Measurements from ENCODE around the gene CDCP1.

Gene CDCP1

GRCh38 chr3:45124352-45124751 is 21.8 kb downstream of the CDCP1 start:
- no peak for DNase-seq (ENCODE audit: low spot score)
- in situ Hi-C loops (cut with MboI; ENCODE audit: low pct_unique_long_range_greater_than_20kb, low sequenced_read_pairs, unreplicated experiment): no loop called here
- no peak for TF ChIP-seq CTCF (IDR thresholded peaks at IDR 0.05; ENCODE audit: extremely low read depth, insufficient read depth, missing control alignments)

- in situ Hi-C loops (cut with MboI; ENCODE audit: low pct_unique_long_range_greater_than_20kb, low sequenced_read_pairs, unreplicated experiment): no loop called here
- DNase-seq (ENCODE audit: low spot score): no peak
- TF ChIP-seq CTCF (IDR thresholded peaks at IDR 0.05; ENCODE audit: extremely low read depth, insufficient read depth, missing control alignments): no peak
These were observed 22.5 kb downstream of the CDCP1 start for GRCh38 chr3:45123581-45124269.

GRCh38 chr3:45123030-45123429 is 23.1 kb downstream of the CDCP1 start:
- TF ChIP-seq CTCF (IDR thresholded peaks at IDR 0.05; ENCODE audit: extremely low read depth, insufficient read depth, missing control alignments): no peak
- in situ Hi-C loops (cut with MboI; ENCODE audit: low pct_unique_long_range_greater_than_20kb, low sequenced_read_pairs, unreplicated experiment): no loop called here
- no peak for DNase-seq (ENCODE audit: low spot score)

- in situ Hi-C loops (cut with MboI; ENCODE audit: low pct_unique_long_range_greater_than_20kb, low sequenced_read_pairs, unreplicated experiment): no loop called here
- TF ChIP-seq CTCF (IDR thresholded peaks at IDR 0.05; ENCODE audit: extremely low read depth, insufficient read depth, missing control alignments): no peak
- no peak for DNase-seq (ENCODE audit: low spot score)
These were observed 25.6 kb downstream of the CDCP1 start for GRCh38 chr3:45120359-45121158.

GRCh38 chr3:45119824-45120358 is 26.3 kb downstream of the CDCP1 start:
- TF ChIP-seq CTCF (IDR thresholded peaks at IDR 0.05; ENCODE audit: extremely low read depth, insufficient read depth, missing control alignments): no peak
- no peak for DNase-seq (ENCODE audit: low spot score)
- in situ Hi-C loops (cut with MboI; ENCODE audit: low pct_unique_long_range_greater_than_20kb, low sequenced_read_pairs, unreplicated experiment): no loop called here

GRCh38 chr3:45119376-45119775 is 26.8 kb downstream of the CDCP1 start:
- no peak for TF ChIP-seq CTCF (IDR thresholded peaks at IDR 0.05; ENCODE audit: extremely low read depth, insufficient read depth, missing control alignments)
- in situ Hi-C loops (cut with MboI; ENCODE audit: low pct_unique_long_range_greater_than_20kb, low sequenced_read_pairs, unreplicated experiment): no loop called here
- DNase-seq (ENCODE audit: low spot score): no peak

Data from GM13977 (cell line).